Measurements from ENCODE around the gene CDK5. TPM values are rescaled to one million over a fixed set of nuclear protein-coding genes. Genes with fewer than 3 reads are reported as not detected.

Gene CDK5
- total RNA-seq, 1 experiment from 2014 or later, result 19.8 TPM

DNA sequence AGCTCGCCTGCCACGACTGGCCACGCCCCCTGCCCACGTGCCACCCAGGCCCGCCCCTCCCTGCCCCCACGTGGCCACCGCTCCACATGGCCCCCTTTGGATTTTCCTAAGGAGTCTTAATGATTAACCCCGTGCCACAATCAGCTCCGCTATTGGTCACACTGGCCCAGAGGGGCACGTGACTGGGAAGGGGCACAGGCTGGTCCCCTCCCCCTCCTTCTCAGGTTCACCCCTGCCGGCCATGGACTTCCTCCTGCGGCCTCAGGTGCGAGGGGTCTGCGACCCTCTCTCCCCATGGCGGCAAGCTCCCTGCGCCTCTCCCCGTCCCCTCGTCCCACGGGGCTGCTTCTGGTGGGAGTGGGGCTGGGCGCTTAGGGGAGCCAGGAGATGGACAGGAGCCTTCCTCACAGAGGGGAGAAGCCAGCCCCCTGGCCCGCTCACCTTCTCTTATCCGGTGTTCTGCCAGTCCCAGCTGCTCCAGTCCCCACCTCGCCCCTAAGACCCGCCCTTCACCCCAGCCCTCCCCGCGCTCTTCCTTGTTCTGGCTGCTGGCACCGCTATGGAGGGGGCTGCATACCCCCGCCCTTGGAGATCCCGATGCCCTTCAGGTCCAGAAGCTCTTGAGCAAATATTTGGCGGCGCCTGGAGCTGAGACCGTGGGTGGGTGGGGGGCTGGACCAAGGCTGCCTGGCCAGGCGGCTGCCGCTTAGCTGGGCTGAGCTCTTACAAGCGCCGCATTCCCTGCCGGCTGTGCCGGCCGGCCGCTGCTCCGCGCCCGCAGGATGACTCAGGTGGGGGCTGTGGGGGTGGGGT is 4.9 kb upstream of the CDK5 start (continued):
- no peak for TF ChIP-seq POLR2AphosphoS5 (IDR thresholded peaks at IDR 0.05; ENCODE audit: low read depth, low read length)

- intact Hi-C loops (cut with micrococcal nuclease), result loop anchor here (1.0 kb wide), 1 partner anchor 21 kb away; the partner anchor contains the start of gene TMUB1
- Histone ChIP-seq H3K36me3 (ENCODE audit: control insufficient read depth in 1 of 2, insufficient read depth in 2 of 2, low read length in 2 of 2) (peaks cover 14 to 17% of the 10 kb centered on the region in 2 experiments), H4K20me1 (ENCODE audit: insufficient read depth) (no peaks in the 10 kb centered on the region), H3K27ac (ENCODE audit: low read depth, low read length) (peak overlapping the region; percentile 87), H3K79me2 (ENCODE audit: insufficient read depth, low read length) (peaks cover 65% of the 10 kb centered on the region), H3K27me3 (ENCODE audit: insufficient read depth, low read length) (no peaks in the 10 kb centered on the region), H3K9me2 (ENCODE audit: insufficient read depth) (no peaks in the 10 kb centered on the region), H3K4me3 (replicated peaks in 1 of 2; ENCODE audit: low read depth in 1 of 2, low read length in 2 of 2) (peak overlapping the region; percentile 81 to 90), H2AFZ (ENCODE audit: low read depth, low read length, poor library complexity, severe bottlenecking) (no peak overlapping the region), H3K9me3 (ENCODE audit: control insufficient read depth in 1 of 2, insufficient read depth in 1 of 2, low read depth in 1 of 2, low read length in 2 of 2) (no peaks in the 10 kb centered on the region), H3K4me1 (ENCODE audit: control insufficient read depth in 1 of 2, insufficient read depth in 2 of 2, low read length in 2 of 2) (peaks cover 24 to 49% of the 10 kb centered on the region in 2 experiments), H3K4me2 (ENCODE audit: low read length) (peak overlapping the region; percentile 95), H3K9ac (ENCODE audit: low read length) (peak overlapping the region; percentile 91)
- ChIA-PET RAD21 (ENCODE audit: low non-redundant PET in 1 of 2, low total read pairs in 2 of 2, uncharacterized antibody in 2 of 2, unreplicated experiment in 2 of 2) (interaction anchor here in 1 of 2 experiments (0.8 to 1.4 kb wide), 2 partner anchors 24 to 34 kb away, joined by 3 read pairs; partner anchors contain the start of genes ABCB8 and AGAP3), POLR2A (interaction anchor here (0.6 to 1.7 kb wide), 10 partner anchors 11 to 187 kb away, joined by 3 to 11 read pairs (median 6); partner anchors contain the start of genes ABCB8, AGAP3, FASTK and TMUB1), CTCF (interaction anchor here (0.7 to 2.1 kb wide), 6 partner anchors 15 to 52 kb away, joined by 3 to 8 read pairs (median 4); partner anchors contain the start of gene ABCB8)
- no TSS peak for BruUV-seq (replicated peaks)
- DNase-seq (ENCODE audit: low read depth, low spot score), result no peak
- no peak for ATAC-seq
- peak; percentile 76 for TF ChIP-seq POLR2AphosphoS5 (IDR thresholded peaks at IDR 0.05; ENCODE audit: low read depth, low read length)
- no peak for TF ChIP-seq RAD21 (IDR thresholded peaks at IDR 0.05; ENCODE audit: low read depth)
- TF ChIP-seq, protein P1, sequence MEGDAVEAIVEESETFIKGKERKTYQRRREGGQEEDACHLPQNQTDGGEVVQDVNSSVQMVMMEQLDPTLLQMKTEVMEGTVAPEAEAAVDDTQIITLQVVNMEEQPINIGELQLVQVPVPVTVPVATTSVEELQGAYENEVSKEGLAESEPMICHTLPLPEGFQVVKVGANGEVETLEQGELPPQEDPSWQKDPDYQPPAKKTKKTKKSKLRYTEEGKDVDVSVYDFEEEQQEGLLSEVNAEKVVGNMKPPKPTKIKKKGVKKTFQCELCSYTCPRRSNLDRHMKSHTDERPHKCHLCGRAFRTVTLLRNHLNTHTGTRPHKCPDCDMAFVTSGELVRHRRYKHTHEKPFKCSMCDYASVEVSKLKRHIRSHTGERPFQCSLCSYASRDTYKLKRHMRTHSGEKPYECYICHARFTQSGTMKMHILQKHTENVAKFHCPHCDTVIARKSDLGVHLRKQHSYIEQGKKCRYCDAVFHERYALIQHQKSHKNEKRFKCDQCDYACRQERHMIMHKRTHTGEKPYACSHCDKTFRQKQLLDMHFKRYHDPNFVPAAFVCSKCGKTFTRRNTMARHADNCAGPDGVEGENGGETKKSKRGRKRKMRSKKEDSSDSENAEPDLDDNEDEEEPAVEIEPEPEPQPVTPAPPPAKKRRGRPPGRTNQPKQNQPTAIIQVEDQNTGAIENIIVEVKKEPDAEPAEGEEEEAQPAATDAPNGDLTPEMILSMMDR (IDR thresholded peaks at IDR 0.05 in 2 of 3, conservative IDR thresholded peaks at IDR 0.05 in 1 of 3; ENCODE audit: borderline replicate concordance in 1 of 3, insufficient read depth in 1 of 3, low read depth in 2 of 3, low read length in 2 of 3), result no peak
- TF ChIP-seq, protein P2, sequence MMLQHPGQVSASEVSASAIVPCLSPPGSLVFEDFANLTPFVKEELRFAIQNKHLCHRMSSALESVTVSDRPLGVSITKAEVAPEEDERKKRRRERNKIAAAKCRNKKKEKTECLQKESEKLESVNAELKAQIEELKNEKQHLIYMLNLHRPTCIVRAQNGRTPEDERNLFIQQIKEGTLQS (IDR thresholded peaks at IDR 0.05), result no peak
- TF ChIP-seq SIN3A (IDR thresholded peaks at IDR 0.05; ENCODE audit: low read depth), result no peak
Measured at GRCh38 chr7:151062111-151062398, 4.4 kb upstream of the CDK5 start.

Data from HCT116 (cell line).